Psoas muscle (tissue), 8 donors: Measurements from ENCODE around the gene FN3K. TPM values are rescaled to one million over a fixed set of nuclear protein-coding genes. Genes with fewer than 3 reads are reported as not detected.

ENCODE experiments used
- ATAC-seq, 4 donors: fragments of 200-7000 bp; cut with Tn5 transposase; one replicate each; pipeline ENCODE4 v1.9.1; 2020; ENCODE audit warnings: moderate library complexity in 3 of 4, mild to moderate bottlenecking in 2 of 4
- DNase-seq, 2 donors: peaks; one replicate each; pipeline ENCODE4 v3.0.0-alpha.2; 2020
- H3K27ac ChIP-seq: fragments of 200-600 bp; one replicate; pipeline ENCODE4 v1.8.0; 2022
- H3K27me3 ChIP-seq, 3 donors: fragments of 200-600 bp in 1 of 3; one replicate each; pipeline versions ENCODE4 v1.6.1 to v1.8.0; 2013 to 2022; ENCODE audit warnings: low read length in 2 of 3, mild to moderate bottlenecking in 2 of 3, moderate library complexity in 1 of 3; ENCODE audit not compliant: insufficient read depth in 3 of 3
- H3K36me3 ChIP-seq, 2 donors: fragments of 200-600 bp in 1 of 2; one replicate each; pipeline versions ENCODE4 v1.6.1 to v1.8.0; 2013 to 2022; ENCODE audit warnings: low read depth in 1 of 2, mild to moderate bottlenecking in 1 of 2, moderate library complexity in 1 of 2; ENCODE audit not compliant: insufficient read depth in 1 of 2
- H3K4me1 ChIP-seq: fragments of 200-600 bp; one replicate; pipeline ENCODE4 v1.8.0; 2022
- H3K4me3 ChIP-seq: fragments of 200-600 bp; one replicate; pipeline ENCODE4 v1.8.0; 2022; ENCODE audit warnings: mild to moderate bottlenecking
- H3K9me3 ChIP-seq: fragments of 200-600 bp; one replicate; pipeline ENCODE4 v1.8.0; 2022
- CTCF ChIP-seq: fragments of 200-600 bp; IDR thresholded peaks from one replicate; pipeline ENCODE4 v1.8.0; 2022; ENCODE audit warnings: antibody characterized with exemption
- WGBS, 3 donors: extraction: QIAGEN DNeasy Blood & Tissue Kit; methylation state at CpG; one replicate each; pipeline versions ENCODE4 v1.1.6 to v1.1.7; 2013; 5-methylcytosine and 5-hydroxymethylcytosine counted together
- intact Hi-C, 2 donors: fragments of 100-400 bp; cut with DNase I; formaldehyde crosslinking; loops; one replicate each; pipeline versions ENCODE4 v1.11.0 to v1.14.2; 2022
- polyA plus RNA-seq, 3 donors: library from polyadenylated mRNA; stranded (reverse); fragments of 200-250 nt; gene quantifications; one replicate each; pipeline ENCODE4 v1.2.3, GENCODE V29; 2013
- total RNA-seq, 4 donors: library from RNA; stranded (reverse); fragmentation: NEBNext Ultra II Directional in 2 of 4; extraction: Animal tissue kit (Norgen Biotek cat#: 25700) in 2 of 4; gene quantifications; one replicate each; pipeline versions ENCODE4 v1.2.1 to v1.2.4, GENCODE V29; 2021 to 2023
- donor health status: healthy with polysubstance abuse.
- donor health status: DM: no; HTN: no; CAD: no; lungs with moderate emphysema.
- donor health status: Bipolar disorder and iron deficiency.
- donor health status: healthy.
- donor health status: DM: yes; HTN: yes; CAD: no.
- donor health status: DM: no; HTN: no; CAD: no.
- donor health status: DM: no; HTN: no; CAD: no.
- donor health status: DM: yes; HTN: yes; CAD: no.

FN3K gene
- total and polyA plus RNA-seq, 7 donors, result 5.9 to 22.3 (median 10.1) TPM

DNA sequence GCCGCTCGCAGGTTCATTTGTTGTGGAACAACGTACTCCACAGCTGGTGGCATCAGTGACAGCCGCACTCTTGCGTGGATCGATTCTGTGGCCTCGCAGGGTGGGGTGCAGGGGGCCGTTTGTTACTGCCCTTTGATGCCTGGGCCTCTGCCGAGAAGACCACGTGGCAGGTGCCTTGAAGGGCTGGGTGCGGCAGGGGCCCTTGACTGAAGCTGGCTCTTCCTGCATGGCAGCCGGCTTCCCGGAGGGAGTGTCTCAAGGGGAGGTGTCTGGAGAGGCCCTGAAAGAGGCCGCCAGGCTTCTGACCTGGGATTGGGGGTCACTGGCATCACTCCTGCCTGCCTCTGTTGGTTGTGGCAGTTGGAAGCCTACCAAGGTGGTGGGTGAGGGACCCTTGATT, 60.2 kb downstream of the FN3K start:
- intact Hi-C loops, result no loop called here
- ATAC-seq (no peak), DNase-seq (no peak)
- Histone ChIP-seq H3K4me3 (no peak overlapping the region), H3K4me1 (peaks cover 5% of the 10 kb centered on the region), H3K27me3 (no peaks in the 10 kb centered on the region), H3K9me3 (no peaks in the 10 kb centered on the region), H3K36me3 (peaks cover 0 to 8% of the 10 kb centered on the region in 2 donors), H3K27ac (peak overlapping the region; percentile 46)
- 66 to 76% (median 72%) methylated on average over 14 of the region's 14 CpGs for WGBS, 3 donors
- no peak for TF ChIP-seq CTCF

GRCh38 chr17:82797061-82797460, 61.6 kb downstream of the FN3K start:
- intact Hi-C loops, result no loop called here
- no peaks in the 10 kb centered on the region for H3K9me3 ChIP-seq
- no peak overlapping the region for H3K4me3 ChIP-seq
- ATAC-seq (no peak), DNase-seq (no peak)
- no peak overlapping the region for H3K27ac ChIP-seq
- TF ChIP-seq CTCF, result no peak
- H3K36me3 ChIP-seq, result peaks cover 0 to 13% of the 10 kb centered on the region in 2 donors
- WGBS, 3 donors, result 95 to 98% (median 97%) methylated on average over 9 of the region's 9 CpGs
- peaks cover 5% of the 10 kb centered on the region for H3K4me1 ChIP-seq
- H3K27me3 ChIP-seq, result no peaks in the 10 kb centered on the region

DNA sequence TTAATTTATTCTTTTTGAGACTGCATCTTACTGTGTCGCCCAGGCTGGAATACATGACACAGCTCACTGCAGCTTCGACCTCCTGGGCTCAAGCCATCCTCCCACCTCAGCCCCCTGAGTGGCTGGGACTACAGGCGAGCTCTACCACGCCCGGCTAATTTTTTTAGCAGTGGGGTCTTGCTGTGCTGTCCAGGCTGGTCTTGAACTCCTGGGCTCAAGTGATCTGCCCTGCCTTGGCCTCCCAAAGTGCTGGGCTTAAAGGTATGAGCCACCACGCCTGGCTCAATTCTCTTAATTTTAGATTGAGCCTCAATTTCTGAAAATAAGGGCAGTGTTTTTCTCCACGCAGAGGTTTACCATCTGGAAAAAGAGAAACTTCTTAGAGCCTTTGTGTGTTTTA, 63.3 kb downstream of the FN3K start:
- Histone ChIP-seq H3K4me1 (peaks cover 2% of the 10 kb centered on the region), H3K27me3 (no peaks in the 10 kb centered on the region), H3K36me3 (peaks cover 0 to 13% of the 10 kb centered on the region in 2 donors), H3K27ac (no peak overlapping the region), H3K9me3 (no peaks in the 10 kb centered on the region), H3K4me3 (no peak overlapping the region)
- TF ChIP-seq CTCF, result no peak
- WGBS, 3 donors, result 96 to 99% (median 98%) methylated on average over 7 of the region's 7 CpGs
- intact Hi-C loops, result no loop called here
- ATAC-seq (no peak), DNase-seq (no peak)

DNA sequence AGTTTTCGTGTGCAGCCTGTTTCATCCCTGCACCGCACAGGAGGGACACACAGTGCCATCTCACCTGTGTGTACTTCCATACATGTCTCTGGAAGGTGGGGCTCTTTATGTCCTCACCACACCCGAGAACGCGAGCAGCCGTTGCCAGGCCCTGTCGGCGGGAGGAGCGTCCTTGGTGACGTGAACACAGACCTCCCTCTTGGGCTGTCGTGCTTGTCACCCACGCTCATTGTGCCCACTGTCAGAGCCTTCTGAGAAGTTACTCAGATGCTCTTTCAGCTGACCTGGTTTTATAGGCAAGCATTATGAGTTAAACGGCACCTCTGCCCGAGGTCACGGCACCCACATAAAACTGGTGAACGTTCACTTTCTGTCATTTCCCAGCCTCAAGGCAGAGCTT, 64.2 kb downstream of the FN3K start:
- H3K27ac ChIP-seq, result no peak overlapping the region
- peaks cover 0 to 13% of the 10 kb centered on the region in 2 donors for H3K36me3 ChIP-seq
- H3K4me1 ChIP-seq, result peaks cover 6% of the 10 kb centered on the region
- ATAC-seq (no peak), DNase-seq (no peak)
- H3K27me3 ChIP-seq, result no peaks in the 10 kb centered on the region
- no peak overlapping the region for H3K4me3 ChIP-seq
- H3K9me3 ChIP-seq, result no peaks in the 10 kb centered on the region
- 94 to 95% (median 95%) methylated on average over 16 of the region's 16 CpGs for WGBS, 3 donors
- intact Hi-C loops, result no loop called here
- TF ChIP-seq CTCF, result no peak

Other genes starting within 250 kb of the FN3K start
- 10 to 100 TPM; 53.6 to 91.6 (median 66.2) TPM for gene FOXK2, start 215.9 kb upstream of the FN3K start, total RNA-seq
- 10 to 100 TPM; 38.9 to 96.4 (median 45.9) TPM for gene FOXK2, start 215.9 kb upstream of the FN3K start, polyA plus RNA-seq
- 10 to 100 TPM; 25.1 to 35.7 (median 30.9) TPM for gene WDR45B, start 87.2 kb upstream of the FN3K start, total RNA-seq
- gene WDR45B, start 87.2 kb upstream of the FN3K start, polyA plus RNA-seq, result 10 to 100 TPM; 21.4 to 62.7 (median 43.5) TPM
- 10 to 100 TPM; 12.6 to 42.9 (median 30.4) TPM for gene RAB40B, start 36.9 kb upstream of the FN3K start, total RNA-seq
- gene RAB40B, start 36.9 kb upstream of the FN3K start, polyA plus RNA-seq, result 10 to 100 TPM in 2 of 3 donors, 1 to 10 TPM in 1; 3.9 to 19.4 (median 12.6) TPM
- gene FN3KRP, start 18.9 kb upstream of the FN3K start, total RNA-seq, result 10 to 100 TPM in 2 of 4 donors, 1 to 10 TPM in 2; 7.9 to 12.7 (median 9.9) TPM
- gene FN3KRP, start 18.9 kb upstream of the FN3K start, polyA plus RNA-seq, result 10 to 100 TPM in 2 of 3 donors, 1 to 10 TPM in 1; 5.0 to 15.7 (median 10.6) TPM
- gene TBCD, start 16.4 kb downstream of the FN3K start, total RNA-seq, result 10 to 100 TPM; 34.7 to 46.1 (median 40.3) TPM
- 10 to 100 TPM; 28.2 to 65.0 (median 31.4) TPM for gene TBCD, start 16.4 kb downstream of the FN3K start, polyA plus RNA-seq
- 1 to 10 TPM in 3 of 4 donors, not detected in 1; 1.8 to 6.3 (median 2.7) TPM for gene ZNF750, start 104.4 kb downstream of the FN3K start, total RNA-seq
- 1 to 10 TPM in 2 of 3 donors, under 1 TPM in 1; 0.79 to 5.1 (median 1.4) TPM for gene ZNF750, start 104.4 kb downstream of the FN3K start, polyA plus RNA-seq